Stimulated activated CD4-positive, alpha-beta T cell treated with anti-CD3 and anti-CD28 coated beads, Interleukin-4, amount 100 ng/mL, for 24 hours (primary cell): ENCODE results near the gene HAGHL.
"Not testable (repeated sequence)": the region's sequence is repeated elsewhere in the genome, so short reads cannot be mapped to it uniquely, and the experiment has no call there.

Experiments
- DNase-seq: peaks from one replicate; pipeline ENCODE4 v3.0.0-alpha.2; 2020

The HAGHL gene

GRCh38 chr16:760545-761343 lies 33.8 kb downstream of the HAGHL start, which contains the start of gene MSLN:
Gene MSLN, plus strand, starts transcription at chr16:760734. Its CDS starts 1,947 bp downstream, at chr16:762681.
- no peak for DNase-seq

GRCh38 chr16:761625-762513 lies 35.0 kb downstream of the HAGHL start:
- no peak for DNase-seq

- DNase-seq, result no peak
Measured at GRCh38 chr16:762595-763268, 35.8 kb downstream of the HAGHL start.

- DNase-seq, result no peak
Measured at GRCh38 chr16:763369-764183, 36.7 kb downstream of the HAGHL start.

GRCh38 chr16:764184-764750 lies 37.4 kb downstream of the HAGHL start:
- no peak for DNase-seq

- DNase-seq, result no peak
Measured at GRCh38 chr16:764848-765487, 38.1 kb downstream of the HAGHL start.

GRCh38 chr16:765488-765865 lies 38.6 kb downstream of the HAGHL start:
- no peak for DNase-seq

GRCh38 chr16:766008-766819 lies 39.3 kb downstream of the HAGHL start:
- no peak for DNase-seq

- DNase-seq, result no peak
Measured at GRCh38 chr16:766820-767640, 40.1 kb downstream of the HAGHL start.

- no peak for DNase-seq
Measured at GRCh38 chr16:767743-768235, 40.9 kb downstream of the HAGHL start.

GRCh38 chr16:768428-768827 lies 41.5 kb downstream of the HAGHL start:
- DNase-seq, result no peak

- DNase-seq, result no peak
Measured at GRCh38 chr16:769184-769784, 42.4 kb downstream of the HAGHL start.

- DNase-seq, result no peak
Measured at GRCh38 chr16:769934-770333, 43.0 kb downstream of the HAGHL start.

GRCh38 chr16:770411-770810 lies 43.5 kb downstream of the HAGHL start:
- no peak for DNase-seq

- no peak for DNase-seq
Measured at GRCh38 chr16:772959-773358, 46.1 kb downstream of the HAGHL start.

GRCh38 chr16:774086-775001 lies 47.4 kb downstream of the HAGHL start:
- no peak for DNase-seq

- DNase-seq, result no peak
Measured at GRCh38 chr16:775236-775796, 48.4 kb downstream of the HAGHL start.

GRCh38 chr16:776298-776697 lies 49.4 kb downstream of the HAGHL start:
- not testable (repeated sequence) for DNase-seq
